Skeletal muscle satellite cell (primary cell): ENCODE data around the gene L2HGDH.

Experiments used
- H3K27me3 ChIP-seq: 2 replicates; pipeline ENCODE4 v1.7.0; 2013; ENCODE audit warnings: low read length; ENCODE audit not compliant: control insufficient read depth, insufficient read depth
- H3K36me3 ChIP-seq: 2 replicates; pipeline ENCODE4 v1.7.0; 2013; ENCODE audit warnings: mild to moderate bottlenecking, control low read depth, low read length; ENCODE audit not compliant: insufficient read depth
- H3K4me1 ChIP-seq: 2 replicates; pipeline ENCODE4 v1.7.0; 2013; ENCODE audit warnings: low read length; ENCODE audit not compliant: control insufficient read depth, insufficient read depth
- H3K4me2 ChIP-seq: 2 replicates; pipeline ENCODE4 v1.7.0; 2013; ENCODE audit warnings: mild to moderate bottlenecking, low read length
- H3K4me3 ChIP-seq: 2 replicates; pipeline ENCODE4 v1.7.0; 2013; ENCODE audit warnings: low read length
- H3K9ac ChIP-seq: 2 replicates; pipeline ENCODE4 v1.7.0; 2013; ENCODE audit warnings: mild to moderate bottlenecking, low read depth, low read length, moderate library complexity
- H3K9me3 ChIP-seq: replicated peaks from 2 replicates; pipeline ENCODE4 v1.7.0; 2013; ENCODE audit warnings: mild to moderate bottlenecking, control low read depth, low read length

L2HGDH gene

GRCh38 chr14:50338587-50338986, 26.6 kb upstream of the L2HGDH start:
- Histone ChIP-seq H3K9me3 (no peaks in the 10 kb centered on the region), H3K9ac (no peak overlapping the region), H3K4me2 (no peak overlapping the region), H3K36me3 (peaks cover 3% of the 10 kb centered on the region), H3K4me1 (peaks cover 38% of the 10 kb centered on the region), H3K27me3 (no peaks in the 10 kb centered on the region), H3K4me3 (no peak overlapping the region)

- peaks cover 30% of the 10 kb centered on the region for H3K4me1 ChIP-seq
- H3K9me3 ChIP-seq, result no peaks in the 10 kb centered on the region
- peaks cover 3% of the 10 kb centered on the region for H3K36me3 ChIP-seq
- peak overlapping the region; percentile 35 for H3K9ac ChIP-seq
- H3K4me2 ChIP-seq, result peak overlapping the region; percentile 81
- H3K4me3 ChIP-seq, result peak overlapping the region; percentile 55
- no peaks in the 10 kb centered on the region for H3K27me3 ChIP-seq
Observed at GRCh38 chr14:50335989-50336824, 24.2 kb upstream of the L2HGDH start.

- Histone ChIP-seq H3K9ac (peak overlapping the region; percentile 35), H3K4me3 (no peak overlapping the region), H3K9me3 (no peaks in the 10 kb centered on the region), H3K27me3 (no peaks in the 10 kb centered on the region), H3K36me3 (peaks cover 3% of the 10 kb centered on the region), H3K4me1 (peaks cover 30% of the 10 kb centered on the region), H3K4me2 (peak overlapping the region; percentile 81)
Observed at GRCh38 chr14:50335389-50335788, 23.4 kb upstream of the L2HGDH start.

- no peak overlapping the region for H3K4me2 ChIP-seq
- peaks cover 3% of the 10 kb centered on the region for H3K36me3 ChIP-seq
- no peaks in the 10 kb centered on the region for H3K27me3 ChIP-seq
- H3K4me3 ChIP-seq, result no peak overlapping the region
- H3K9me3 ChIP-seq, result no peaks in the 10 kb centered on the region
- no peak overlapping the region for H3K9ac ChIP-seq
- H3K4me1 ChIP-seq, result peaks cover 30% of the 10 kb centered on the region
Observed at GRCh38 chr14:50334211-50334610, 22.2 kb upstream of the L2HGDH start.

- no peak overlapping the region for H3K4me3 ChIP-seq
- no peaks in the 10 kb centered on the region for H3K9me3 ChIP-seq
- no peak overlapping the region for H3K4me2 ChIP-seq
- H3K4me1 ChIP-seq, result peaks cover 30% of the 10 kb centered on the region
- peaks cover 3% of the 10 kb centered on the region for H3K36me3 ChIP-seq
- no peaks in the 10 kb centered on the region for H3K27me3 ChIP-seq
- H3K9ac ChIP-seq, result no peak overlapping the region
Observed at GRCh38 chr14:50333014-50333509, 21.0 kb upstream of the L2HGDH start.

GRCh38 chr14:50331596-50331995, 19.6 kb upstream of the L2HGDH start:
- Histone ChIP-seq H3K27me3 (no peaks in the 10 kb centered on the region), H3K36me3 (peaks cover 3% of the 10 kb centered on the region), H3K9ac (no peak overlapping the region), H3K4me1 (peaks cover 30% of the 10 kb centered on the region), H3K4me2 (no peak overlapping the region), H3K4me3 (no peak overlapping the region), H3K9me3 (no peaks in the 10 kb centered on the region)

- Histone ChIP-seq H3K4me3 (peak overlapping the region; percentile 34), H3K9ac (peak overlapping the region; percentile 59), H3K4me1 (peaks cover 20% of the 10 kb centered on the region), H3K4me2 (peak overlapping the region; percentile 69), H3K36me3 (peaks cover 3% of the 10 kb centered on the region), H3K9me3 (no peaks in the 10 kb centered on the region), H3K27me3 (no peaks in the 10 kb centered on the region)
Observed at GRCh38 chr14:50321009-50321660, 9.1 kb upstream of the L2HGDH start.

- Histone ChIP-seq H3K4me3 (peak overlapping the region; percentile 23), H3K9ac (peak overlapping the region; percentile 51), H3K9me3 (no peaks in the 10 kb centered on the region), H3K36me3 (no peaks in the 10 kb centered on the region), H3K27me3 (no peaks in the 10 kb centered on the region), H3K4me2 (peak overlapping the region; percentile 69), H3K4me1 (peaks cover 20% of the 10 kb centered on the region)
Observed at GRCh38 chr14:50320283-50320682, 8.3 kb upstream of the L2HGDH start.

GRCh38 chr14:50319721-50320120, 7.7 kb upstream of the L2HGDH start:
- Histone ChIP-seq H3K4me2 (no peak overlapping the region), H3K9me3 (no peaks in the 10 kb centered on the region), H3K4me3 (no peak overlapping the region), H3K36me3 (no peaks in the 10 kb centered on the region), H3K9ac (no peak overlapping the region), H3K27me3 (no peaks in the 10 kb centered on the region), H3K4me1 (peaks cover 20% of the 10 kb centered on the region)

GRCh38 chr14:50319293-50319692, 7.3 kb upstream of the L2HGDH start:
- no peaks in the 10 kb centered on the region for H3K27me3 ChIP-seq
- no peaks in the 10 kb centered on the region for H3K36me3 ChIP-seq
- no peak overlapping the region for H3K9ac ChIP-seq

GRCh38 chr14:50318031-50318626, 6.1 kb upstream of the L2HGDH start:
- Histone ChIP-seq H3K4me3 (no peak overlapping the region), H3K9me3 (no peaks in the 10 kb centered on the region), H3K4me2 (no peak overlapping the region), H3K36me3 (no peaks in the 10 kb centered on the region), H3K9ac (no peak overlapping the region), H3K4me1 (peaks cover 23% of the 10 kb centered on the region), H3K27me3 (no peaks in the 10 kb centered on the region)

More at GRCh38 chr14:50319293-50319692, 7.3 kb upstream of the L2HGDH start:
- no peaks in the 10 kb centered on the region for H3K9me3 ChIP-seq
- H3K4me1 ChIP-seq, result peaks cover 20% of the 10 kb centered on the region
- H3K4me2 ChIP-seq, result no peak overlapping the region
- H3K4me3 ChIP-seq, result no peak overlapping the region
